Cortex of kidney (tissue), 1 donor: ENCODE data around the gene PTPN2.

Experiments
- DNase-seq: peaks from one replicate; lab custom pipeline; 2025; lab: John Stamatoyannopoulos, UW

The PTPN2 gene

DNA sequence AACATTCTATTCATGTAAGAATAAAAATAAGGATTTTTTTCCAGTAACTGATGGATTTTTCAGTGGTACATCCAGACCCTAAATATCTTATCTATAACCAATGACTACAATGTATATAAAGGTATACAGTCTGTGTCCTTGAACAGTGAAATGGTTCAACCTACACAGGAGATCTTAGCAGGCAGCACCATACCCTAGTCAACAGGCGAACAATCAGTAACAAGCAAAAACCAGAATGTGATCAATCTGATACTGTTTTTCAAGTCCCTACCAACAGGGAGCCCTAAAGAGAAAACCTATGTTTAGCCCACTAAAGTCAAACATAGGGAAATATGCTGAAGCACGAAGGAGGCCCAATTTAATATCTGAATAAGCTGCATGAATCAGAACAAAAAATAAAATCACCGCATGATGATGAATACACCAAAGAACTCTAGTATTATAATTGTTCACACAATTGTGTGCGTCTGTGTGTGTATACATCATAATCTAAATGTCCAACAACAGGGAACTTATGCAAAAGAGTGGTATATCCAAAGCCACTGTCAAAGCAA, 26.0 kb downstream of the PTPN2 start:
- DNase-seq = no peak

DNA sequence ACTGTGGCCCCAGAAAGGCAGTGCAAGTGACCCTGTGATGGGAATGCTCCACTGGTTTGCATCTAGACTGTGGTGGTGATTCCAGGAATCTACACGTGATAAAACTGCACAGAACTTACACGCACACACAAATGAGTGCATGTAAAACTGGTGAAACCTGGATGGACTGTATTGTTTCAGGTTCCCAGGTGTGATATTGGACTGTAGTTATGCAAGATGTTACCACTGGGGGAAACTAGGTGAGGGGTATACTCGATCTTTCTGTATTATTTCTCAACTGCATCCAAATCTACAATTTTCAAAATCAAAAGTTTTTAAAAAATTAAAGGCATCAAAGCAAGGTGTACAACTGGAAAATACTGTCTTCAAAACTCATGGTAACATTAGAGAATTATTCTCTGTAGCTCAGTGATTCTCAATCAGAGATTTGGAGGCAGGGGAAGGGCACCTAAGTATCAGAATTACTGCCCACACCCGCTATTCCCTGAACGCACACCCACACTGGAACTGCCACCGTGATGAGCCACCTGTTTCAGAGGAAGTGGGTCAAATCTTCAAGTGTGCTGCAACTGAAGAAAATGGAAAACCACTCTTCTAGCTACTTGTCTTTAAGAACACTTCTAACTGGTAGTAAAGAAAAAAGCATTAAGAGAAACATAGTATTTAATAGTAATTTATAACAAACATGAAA, 26.7 kb downstream of the PTPN2 start:
- no peak for DNase-seq

DNA sequence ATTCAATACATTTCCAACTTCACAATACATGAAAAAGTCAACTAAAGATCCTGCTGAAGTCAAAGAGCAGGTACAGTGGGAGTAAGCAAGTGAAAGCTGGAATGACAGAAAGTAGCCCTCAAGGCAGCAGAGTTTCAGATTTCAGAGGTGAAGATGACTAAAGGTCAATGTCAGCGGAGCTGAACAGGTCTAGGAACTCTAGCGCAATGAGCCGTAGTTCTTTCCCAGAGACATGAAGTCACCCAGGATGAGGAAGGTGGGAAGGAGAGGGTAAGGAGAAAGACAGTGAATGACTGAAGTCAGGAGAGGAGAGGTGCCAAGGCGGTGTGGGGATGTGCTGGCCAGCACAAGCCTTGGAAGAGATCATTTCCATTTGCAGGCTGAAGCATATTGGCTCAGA, 28.1 kb downstream of the PTPN2 start:
- no peak for DNase-seq

DNA sequence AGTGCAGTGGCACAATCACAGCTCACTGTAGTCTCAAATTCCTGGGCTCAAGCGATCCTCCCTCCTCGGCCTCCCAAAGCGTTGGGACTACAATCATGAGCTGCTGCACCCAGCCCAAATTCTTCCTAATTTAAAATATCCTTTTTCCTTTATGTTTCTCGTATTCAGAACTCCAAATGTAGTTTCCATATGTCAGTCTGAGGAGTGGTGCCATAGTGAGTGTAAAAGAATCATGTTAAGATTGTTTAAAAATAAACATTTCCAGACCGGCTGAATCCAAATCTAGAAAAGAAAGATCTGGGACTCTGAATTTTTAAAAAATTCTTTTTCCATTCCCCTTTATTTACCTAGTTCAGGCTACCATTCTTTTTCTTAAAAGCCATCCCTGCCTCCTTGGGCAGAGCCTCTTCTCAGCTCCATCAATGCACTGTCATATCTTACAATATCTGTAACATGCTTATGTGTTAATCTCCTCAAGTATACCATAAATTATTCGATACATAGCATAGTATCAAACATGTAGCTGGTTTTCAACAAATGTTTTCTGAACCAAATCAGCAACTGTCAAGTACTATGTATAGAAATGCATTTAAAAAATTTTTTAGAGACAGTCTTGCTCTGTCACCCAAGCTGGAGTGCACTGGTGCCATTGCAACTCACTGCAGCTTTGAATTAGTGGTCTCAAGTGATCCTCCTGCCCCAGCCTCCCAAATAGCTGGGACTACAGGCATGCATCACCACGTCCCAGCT, 31.3 kb downstream of the PTPN2 start:
- no peak for DNase-seq

DNA sequence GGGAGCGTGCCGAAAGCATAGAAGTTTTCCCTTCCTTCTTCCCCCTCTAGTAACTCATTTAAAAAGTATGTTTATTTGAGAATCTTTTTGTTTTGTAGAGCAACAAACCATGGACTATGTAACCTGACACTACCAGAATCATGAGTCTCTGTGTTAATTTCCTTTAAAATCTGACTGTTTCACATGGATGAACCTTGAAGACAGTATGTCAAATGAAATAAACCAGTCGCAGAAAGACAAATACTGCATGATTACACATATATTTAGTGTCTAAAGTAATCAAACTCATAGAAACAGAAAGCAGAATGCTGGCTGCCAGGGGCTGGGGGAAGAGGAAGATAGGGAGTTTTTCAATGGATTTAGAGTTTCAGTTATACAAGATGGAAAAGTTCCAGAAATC, 32.3 kb downstream of the PTPN2 start:
- no peak for DNase-seq

DNA sequence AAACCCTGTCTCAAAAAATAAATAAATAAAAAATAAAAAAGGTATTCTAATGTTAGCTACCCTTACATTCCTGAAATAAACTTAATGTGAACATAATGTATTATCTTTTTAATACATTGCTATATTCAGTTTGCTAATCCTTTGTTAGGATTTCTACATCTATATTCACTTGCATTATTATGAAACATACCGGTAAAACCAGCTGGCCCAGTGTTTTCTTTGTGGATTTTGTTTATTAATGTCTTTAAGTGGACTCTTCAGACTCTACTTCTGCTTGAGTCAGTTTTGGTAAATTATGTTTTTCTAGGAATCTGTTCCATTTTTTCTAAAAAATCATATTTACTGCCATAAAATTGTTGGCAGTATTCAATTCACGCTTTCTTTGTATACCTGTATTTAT, 34.5 kb downstream of the PTPN2 start:
- DNase-seq = no peak

DNA sequence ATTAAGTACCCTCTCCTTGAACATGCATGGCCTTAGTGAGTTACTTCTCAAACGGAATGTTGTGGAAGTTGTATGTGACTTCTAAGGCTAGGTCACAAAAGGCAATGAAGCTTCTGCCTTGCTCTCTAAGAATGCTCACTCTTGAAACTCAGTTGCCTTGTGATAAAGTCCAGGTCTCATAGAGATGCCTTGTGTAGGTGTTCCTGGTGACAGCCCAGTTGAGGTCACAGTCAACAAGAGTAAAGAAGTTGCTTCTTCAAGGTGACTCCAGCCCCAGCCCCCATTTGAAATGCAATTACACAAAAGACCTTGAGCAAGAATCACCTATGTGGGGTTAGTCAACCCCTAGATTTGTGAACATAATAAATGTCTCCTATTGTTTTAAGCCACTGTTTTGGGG, 35.6 kb downstream of the PTPN2 start:
- no peak for DNase-seq

DNA sequence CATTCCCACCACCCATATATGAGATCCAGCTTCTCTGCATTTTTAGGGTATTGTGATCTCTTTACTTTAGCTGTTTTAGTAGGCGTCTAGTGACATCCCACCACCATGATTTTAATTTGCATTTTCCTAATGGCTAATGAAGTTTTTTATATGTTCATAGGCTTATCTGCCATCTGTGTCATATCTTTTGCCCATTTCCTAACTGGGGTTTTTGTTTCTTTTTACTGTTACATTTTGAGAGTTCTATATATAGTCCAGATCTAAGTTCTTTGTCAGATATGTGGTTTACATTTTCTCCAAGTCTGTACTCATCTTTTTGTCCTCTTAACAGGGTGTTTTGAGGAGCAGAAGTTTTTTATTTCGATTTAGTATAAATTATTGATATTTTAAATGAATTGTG, 39.6 kb downstream of the PTPN2 start:
- no peak for DNase-seq

DNA sequence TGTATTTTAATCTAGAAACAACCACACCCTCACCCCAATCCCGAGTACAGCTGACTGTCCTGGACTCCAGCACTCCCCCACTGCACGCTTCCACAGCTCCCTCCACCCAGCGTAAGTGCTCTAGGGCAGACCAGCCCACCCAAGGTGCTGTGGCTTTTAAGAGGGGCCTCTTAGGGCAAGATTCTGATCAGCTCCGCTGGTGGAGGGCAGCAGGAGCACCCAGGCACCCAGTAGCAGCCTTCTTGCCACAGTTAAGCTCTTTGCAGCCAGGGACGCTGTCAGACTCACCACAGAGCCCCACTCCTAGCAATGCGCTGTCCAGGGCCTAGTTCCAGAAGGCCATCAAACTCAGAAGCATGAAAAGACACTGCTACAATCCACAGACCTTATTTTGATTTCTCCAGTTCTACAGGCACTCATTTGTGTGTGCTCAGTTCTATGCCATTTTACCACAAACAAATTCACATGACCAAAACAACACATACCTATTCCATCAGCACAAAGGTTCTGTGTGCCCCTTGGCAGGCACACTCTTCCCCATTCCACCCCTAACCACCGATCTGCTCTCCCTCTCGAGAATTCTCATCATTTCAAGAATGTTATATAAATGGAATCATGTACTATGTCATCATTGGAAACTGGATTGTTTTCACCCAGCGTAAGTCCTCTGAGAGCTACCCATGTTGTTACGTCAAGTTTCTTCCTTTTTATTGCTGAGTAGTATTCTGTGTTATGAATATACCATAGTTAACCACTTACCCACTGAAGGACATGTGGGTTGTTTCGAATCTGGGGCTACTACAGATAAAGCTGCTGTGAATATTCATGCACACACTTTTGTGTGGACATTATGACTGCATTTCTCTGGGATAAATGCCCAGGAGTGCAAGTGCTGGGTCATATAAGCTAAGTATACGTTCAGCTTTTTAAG, 40.4 kb downstream of the PTPN2 start:
- DNase-seq = no peak

DNA sequence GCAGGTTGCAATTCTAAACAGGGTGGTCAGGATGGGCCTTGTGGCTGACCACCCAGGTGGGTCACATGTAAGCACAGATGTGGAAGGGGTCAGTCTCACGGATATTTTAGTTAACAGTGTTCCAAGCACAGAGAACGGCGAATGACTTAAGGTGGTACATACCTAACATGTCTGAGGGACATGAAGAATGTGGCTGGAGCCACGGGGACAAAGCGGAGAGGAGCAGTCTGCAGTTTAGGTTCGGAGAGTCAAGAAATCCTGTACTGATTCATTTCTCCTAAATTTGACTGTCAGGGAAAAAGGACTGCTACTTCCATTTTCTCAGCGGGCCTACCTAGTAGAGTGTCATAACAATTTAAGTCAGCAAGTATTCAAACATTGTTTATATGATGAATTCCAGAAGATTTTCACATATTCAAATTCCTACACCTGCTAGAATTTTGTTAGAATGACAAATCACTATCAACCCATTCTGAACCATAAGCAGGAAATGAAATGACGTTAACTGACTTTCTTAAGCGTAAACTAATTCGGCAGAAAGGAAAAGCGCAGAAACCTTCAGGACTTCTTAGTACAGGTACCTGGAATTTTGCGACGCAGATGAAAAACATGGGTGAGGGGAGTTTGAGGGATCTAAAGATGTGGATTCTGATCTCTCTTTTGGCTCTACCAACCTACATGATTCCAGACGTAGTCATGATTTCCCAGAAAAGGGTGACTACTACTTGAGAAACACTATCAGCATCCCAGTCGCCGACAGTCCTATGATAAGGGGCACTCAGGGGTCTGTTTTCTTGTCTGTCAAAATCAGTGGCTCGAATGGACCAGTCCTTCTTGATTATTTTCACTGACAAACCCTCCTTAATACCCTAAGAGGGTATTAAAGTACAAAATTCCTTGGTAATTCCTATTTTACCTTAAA, 41.3 kb downstream of the PTPN2 start:
- DNase-seq = no peak

DNA sequence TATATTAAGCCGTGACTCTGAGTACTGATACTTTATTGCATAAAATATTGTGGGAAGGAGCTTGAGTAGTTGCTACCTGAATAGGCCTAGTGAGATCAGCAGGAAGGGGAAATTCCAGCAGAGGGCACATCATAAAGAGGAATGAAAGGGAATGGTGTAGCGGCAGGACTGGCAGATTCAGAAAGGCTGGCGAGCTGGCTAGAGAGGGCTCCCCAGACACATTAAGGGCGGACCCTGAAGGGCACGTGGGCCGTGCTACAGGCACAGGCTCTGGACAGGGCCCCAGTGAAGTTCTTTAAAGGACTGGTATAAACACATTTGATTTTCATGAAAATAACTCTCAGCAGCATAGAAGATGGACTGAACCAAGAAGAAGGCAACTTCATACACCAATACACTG, 43.0 kb downstream of the PTPN2 start:
- no peak for DNase-seq

DNA sequence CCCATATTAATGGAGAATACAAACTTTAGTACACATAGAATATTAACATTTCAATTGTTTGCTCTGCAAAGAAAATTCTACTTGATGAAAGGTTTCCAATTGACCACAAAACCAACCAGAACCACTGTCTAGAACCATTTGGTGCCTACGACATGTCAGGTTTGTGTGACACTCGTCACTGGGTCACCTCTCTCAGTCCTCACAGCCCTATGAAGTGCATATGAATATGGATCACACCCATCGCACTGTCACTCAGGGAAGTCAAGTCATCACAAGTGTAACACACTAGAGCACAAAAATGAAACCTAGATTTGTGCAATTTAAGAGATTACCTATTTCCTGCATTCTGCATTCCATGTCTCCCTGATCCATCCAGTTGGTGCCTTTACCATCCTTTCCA, 43.7 kb downstream of the PTPN2 start:
- no peak for DNase-seq

DNA sequence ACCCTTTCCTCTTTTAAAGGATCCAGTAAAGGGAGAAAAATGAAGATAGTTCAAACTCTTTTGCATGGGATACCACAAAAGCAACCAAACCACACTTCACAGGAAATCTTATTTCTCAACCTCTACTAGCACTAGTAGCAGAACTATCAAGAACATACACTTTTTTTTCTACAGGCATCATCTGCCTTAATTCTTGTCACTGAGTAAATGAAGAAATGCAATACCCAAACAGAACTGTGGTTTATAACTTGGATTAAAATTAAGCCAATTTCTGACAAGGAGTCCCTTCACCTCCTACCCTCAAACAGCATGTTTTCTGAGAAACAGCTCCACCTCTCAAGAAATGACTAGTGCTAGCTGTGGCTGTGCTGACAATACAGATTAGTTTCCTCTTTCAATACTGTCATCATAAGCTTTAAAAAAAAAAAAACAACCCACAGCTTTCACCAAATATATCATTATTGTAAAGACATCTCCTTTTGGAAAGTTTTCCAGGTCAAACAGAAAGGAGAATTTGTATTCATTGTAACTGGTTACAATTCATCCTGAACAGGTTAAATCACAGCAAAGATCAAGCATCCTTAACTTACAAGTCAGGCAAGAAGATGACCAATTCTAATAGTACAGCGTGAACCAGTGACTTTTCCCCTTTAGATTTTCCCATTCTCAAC, 44.4 kb downstream of the PTPN2 start:
- DNase-seq = no peak

DNA sequence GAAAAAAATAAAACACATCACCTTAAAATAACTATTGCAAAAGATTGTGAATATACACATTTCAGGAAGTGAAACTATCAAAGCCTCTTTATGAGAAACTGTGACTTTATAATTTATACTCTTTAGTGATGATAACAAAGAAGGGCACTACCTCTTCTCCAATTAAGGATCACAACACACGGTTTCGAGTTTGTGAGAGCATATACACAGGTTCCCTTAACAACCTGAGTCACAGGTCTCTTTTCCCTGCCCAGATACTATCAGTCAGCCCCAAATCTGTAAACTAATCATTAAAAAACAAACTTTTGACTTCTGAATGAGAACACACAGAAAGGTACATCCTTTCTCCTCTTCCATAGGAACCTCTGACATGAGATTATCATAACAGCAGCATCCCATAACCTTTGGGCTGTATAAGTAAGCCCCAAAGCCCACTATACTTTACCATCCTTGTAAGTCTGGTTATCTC, 44.9 kb downstream of the PTPN2 start:
- DNase-seq = no peak

DNA sequence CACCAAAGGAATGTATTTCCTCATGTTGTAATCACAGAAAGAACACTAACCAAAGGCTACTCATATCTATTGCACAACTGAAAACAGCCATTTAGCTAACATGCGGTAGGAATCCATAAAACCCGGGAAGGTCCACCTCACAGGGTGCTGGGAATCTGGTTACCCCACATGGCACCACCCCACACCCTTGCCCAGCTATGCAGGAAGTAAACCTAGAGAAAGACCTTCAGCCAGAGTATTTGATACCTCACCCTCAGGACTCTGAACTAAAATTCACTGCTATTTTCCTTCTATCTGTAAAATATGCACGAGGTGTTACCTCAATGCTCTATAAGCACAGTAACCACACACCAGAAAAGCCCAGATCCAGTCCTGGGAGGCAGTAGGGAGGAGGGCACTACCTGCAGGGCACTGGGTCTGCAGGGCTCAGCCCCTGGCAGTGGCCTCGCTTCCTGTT, 45.8 kb downstream of the PTPN2 start:
- DNase-seq = no peak

DNA sequence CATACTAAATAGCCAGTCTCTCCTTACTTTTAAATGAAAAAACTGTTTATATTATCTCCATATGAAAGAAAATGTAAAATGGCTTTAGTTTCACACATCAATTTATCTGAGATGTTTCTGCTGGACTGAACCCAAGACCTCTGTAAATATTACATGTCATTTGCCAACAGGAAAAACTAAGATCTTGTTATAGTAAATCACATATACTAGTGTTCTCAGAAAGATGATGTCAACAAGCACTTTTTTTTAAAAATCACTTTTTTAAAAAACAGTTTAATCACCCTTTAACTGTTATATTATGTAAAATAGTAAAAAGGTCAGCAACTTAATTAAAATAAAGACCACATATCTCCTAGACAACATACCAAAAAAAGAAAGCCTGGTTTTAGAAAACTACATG, 46.3 kb downstream of the PTPN2 start:
- no peak for DNase-seq

DNA sequence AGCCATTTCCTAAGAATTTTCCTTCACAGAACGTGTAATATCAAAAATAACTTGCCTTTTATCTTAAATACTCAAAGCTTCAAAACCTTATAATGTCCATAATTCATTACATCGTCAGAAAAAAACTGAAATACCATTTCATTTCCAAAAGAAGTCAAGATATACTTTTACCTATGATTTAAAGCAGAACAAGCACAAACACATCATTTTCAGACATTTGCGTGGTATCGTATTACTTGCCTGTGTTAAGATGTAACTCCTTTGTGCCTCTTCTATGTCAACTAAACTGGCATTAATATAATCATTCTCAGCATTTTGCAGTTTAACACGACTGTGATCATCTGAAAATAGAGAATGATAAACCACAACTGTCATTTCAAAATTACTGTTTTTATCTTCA, 47.5 kb downstream of the PTPN2 start:
- DNase-seq = no peak

DNA sequence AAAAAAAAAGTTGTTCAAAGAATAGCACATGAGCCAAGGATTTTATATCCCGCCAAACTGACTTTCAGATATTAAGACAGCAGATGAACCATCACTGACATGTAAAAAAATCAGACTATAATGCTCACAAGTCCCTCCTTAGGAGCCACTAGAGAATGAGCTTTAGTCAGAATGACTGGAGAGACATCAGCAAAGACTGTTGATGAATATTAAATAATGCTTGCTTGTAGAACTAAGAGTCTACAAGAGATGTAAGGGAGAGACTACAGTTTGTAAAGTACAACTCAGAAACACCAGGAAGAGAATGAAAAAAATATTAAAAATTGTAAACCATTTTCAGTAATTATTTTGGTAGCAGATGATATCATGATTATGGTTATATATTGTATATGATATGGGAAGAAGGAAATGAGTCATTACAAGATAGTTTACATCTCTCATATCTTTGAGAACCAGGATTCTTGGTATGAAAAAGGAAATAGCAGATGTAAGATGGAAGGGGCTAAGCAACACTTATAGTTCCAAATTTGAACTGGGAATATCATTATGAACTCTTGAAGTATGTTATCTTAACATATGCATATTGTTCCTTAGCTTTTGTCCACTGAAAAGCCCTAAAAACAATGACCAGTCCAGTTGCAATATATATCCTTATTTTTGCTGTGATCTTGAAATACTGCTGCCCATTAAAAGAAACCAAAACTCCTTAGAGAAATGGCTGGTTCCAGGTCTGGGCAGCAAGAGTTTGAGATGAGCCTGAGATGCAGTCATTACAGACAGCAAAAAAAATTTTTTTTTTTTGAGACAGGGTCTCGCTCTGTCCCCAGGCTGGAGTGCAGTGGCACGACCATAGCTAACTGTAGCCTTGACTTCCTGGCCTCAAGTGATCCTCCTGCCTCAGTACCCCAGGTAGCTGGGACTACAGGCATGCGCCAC, 55.7 kb downstream of the PTPN2 start:
- no peak for DNase-seq

DNA sequence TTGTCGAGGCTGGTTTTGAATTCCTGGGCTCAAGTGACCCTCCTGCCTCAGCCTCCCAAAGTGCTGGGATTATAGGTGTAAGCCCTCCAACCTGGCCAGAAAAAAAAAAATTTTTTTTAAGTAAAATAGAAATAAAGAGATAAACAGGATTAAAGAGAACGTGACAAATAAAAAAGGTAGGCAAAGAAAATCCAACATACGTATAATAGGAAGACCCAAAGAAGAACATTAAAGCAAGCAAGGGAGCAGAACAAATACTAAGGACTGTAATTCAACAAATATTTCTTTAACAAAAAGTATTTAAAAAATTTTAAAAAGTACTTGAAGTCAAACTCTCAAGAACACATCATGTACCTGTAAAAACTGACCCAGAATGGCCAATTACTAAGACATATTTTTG, 56.4 kb downstream of the PTPN2 start:
- DNase-seq = no peak
